Activated CD4-positive, alpha-beta memory T cell treated with anti-CD3 and anti-CD28 coated beads for 36 hours (primary cell): Measurements from ENCODE around the gene IL36B. TPM values are rescaled to one million over a fixed set of nuclear protein-coding genes. Genes with fewer than 3 reads are reported as not detected.

ENCODE experiments used
- CTCF ChIA-PET: fragments of 350-600 bp; sonication (Branson Sonifier 250); formaldehyde crosslinking; loops from one replicate; lab custom pipeline; 2021; ENCODE audit warnings: antibody characterized with exemption, inconsistent platforms; lab: Charles Lee
- POLR2A ChIA-PET: fragments of 350-600 bp; sonication (Branson Sonifier 250); formaldehyde crosslinking; loops from one replicate; lab custom pipeline; 2021; ENCODE audit warnings: antibody characterized with exemption; lab: Charles Lee
- DNase-seq: peaks from one replicate; pipeline ENCODE4 v3.0.0-alpha.2; 2020
- H3K27ac Mint-ChIP-seq: one replicate; pipeline ENCODE4 v1.8.0; 2021; ENCODE audit warnings: mixed read lengths
- H3K27me3 Mint-ChIP-seq: one replicate; pipeline ENCODE4 v1.8.0; 2021; ENCODE audit warnings: mixed read lengths
- H3K36me3 Mint-ChIP-seq: one replicate; pipeline ENCODE4 v1.8.0; 2021; ENCODE audit warnings: mixed read lengths
- H3K4me1 Mint-ChIP-seq: one replicate; pipeline ENCODE4 v1.8.0; 2021; ENCODE audit warnings: low read depth, mixed read lengths
- H3K4me3 Mint-ChIP-seq: one replicate; pipeline ENCODE4 v1.8.0; 2021; ENCODE audit warnings: mild to moderate bottlenecking, mixed read lengths
- H3K9me3 Mint-ChIP-seq: one replicate; pipeline ENCODE4 v1.8.0; 2021; ENCODE audit warnings: mixed read lengths
- intact Hi-C: fragments of 100-400 bp; cut with micrococcal nuclease; formaldehyde crosslinking; loops from one replicate; pipeline ENCODE4 v1.15.1; 2023
- total RNA-seq, 2 experiments: library from RNA; stranded (reverse); gene quantifications; one replicate each; pipeline ENCODE4 v1.2.3, GENCODE V29; 2021

IL36B gene
- total RNA-seq, 2 experiments from 2014 or later = not detected

GRCh38 chr2:113075600-113075999, 22.9 kb upstream of the IL36B start:
- Mint-ChIP-seq H3K4me3 (no peak overlapping the region), H3K27ac (no peak overlapping the region)
- POLR2A ChIA-PET = no interaction called here

DNA sequence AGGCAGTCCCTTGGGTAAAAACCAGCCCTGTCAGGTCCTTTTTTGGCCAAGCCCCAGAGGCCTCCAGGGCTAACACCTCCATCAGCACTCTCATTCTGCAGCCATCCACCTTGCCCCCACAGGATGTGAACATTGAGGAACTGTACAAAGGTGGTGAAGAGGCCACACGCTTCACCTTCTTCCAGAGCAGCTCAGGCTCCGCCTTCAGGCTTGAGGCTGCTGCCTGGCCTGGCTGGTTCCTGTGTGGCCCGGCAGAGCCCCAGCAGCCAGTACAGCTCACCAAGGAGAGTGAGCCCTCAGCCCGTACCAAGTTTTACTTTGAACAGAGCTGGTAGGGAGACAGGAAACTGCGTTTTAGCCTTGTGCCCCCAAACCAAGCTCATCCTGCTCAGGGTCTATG, 22.4 kb upstream of the IL36B start:
- Mint-ChIP-seq H3K4me1 (peaks cover 4% of the 10 kb centered on the region), H3K9me3 (no peaks in the 10 kb centered on the region), H3K36me3 (no peaks in the 10 kb centered on the region), H3K27ac (no peak overlapping the region), H3K27me3 (peaks cover 2% of the 10 kb centered on the region), H3K4me3 (no peak overlapping the region)
- POLR2A ChIA-PET = no interaction called here
- intact Hi-C loops = no loop called here
- CTCF ChIA-PET = interaction anchor here (3.5 to 14.3 kb wide), 2 partner anchors 63 to 129 kb away, joined by 18 to 239 read pairs; no protein-coding TSS in a partner anchor
- no peak for DNase-seq

More at GRCh38 chr2:113075600-113075999, 22.9 kb upstream of the IL36B start:
- peaks cover 2% of the 10 kb centered on the region for H3K27me3 Mint-ChIP-seq
- no peaks in the 10 kb centered on the region for H3K9me3 Mint-ChIP-seq
- CTCF ChIA-PET = interaction anchor here (1.8 to 14.3 kb wide), 3 partner anchors 62 to 332 kb away, joined by 4 to 239 read pairs (median 18); no protein-coding TSS in a partner anchor
- no peak for DNase-seq
- H3K4me1 Mint-ChIP-seq = peaks cover 4% of the 10 kb centered on the region
- no peaks in the 10 kb centered on the region for H3K36me3 Mint-ChIP-seq
- intact Hi-C loops = no loop called here

GRCh38 chr2:113073325-113073834, 20.7 kb upstream of the IL36B start:
- ChIA-PET POLR2A (no interaction called here), CTCF (interaction anchor here (14.3 kb wide), 1 partner anchor 64 kb away, joined by 239 read pairs; no protein-coding TSS in a partner anchor)
- DNase-seq = no peak
- Mint-ChIP-seq H3K4me3 (no peak overlapping the region), H3K4me1 (peaks cover 4% of the 10 kb centered on the region), H3K27ac (no peak overlapping the region), H3K27me3 (no peaks in the 10 kb centered on the region), H3K36me3 (no peaks in the 10 kb centered on the region), H3K9me3 (no peaks in the 10 kb centered on the region)
- intact Hi-C loops = no loop called here

DNA sequence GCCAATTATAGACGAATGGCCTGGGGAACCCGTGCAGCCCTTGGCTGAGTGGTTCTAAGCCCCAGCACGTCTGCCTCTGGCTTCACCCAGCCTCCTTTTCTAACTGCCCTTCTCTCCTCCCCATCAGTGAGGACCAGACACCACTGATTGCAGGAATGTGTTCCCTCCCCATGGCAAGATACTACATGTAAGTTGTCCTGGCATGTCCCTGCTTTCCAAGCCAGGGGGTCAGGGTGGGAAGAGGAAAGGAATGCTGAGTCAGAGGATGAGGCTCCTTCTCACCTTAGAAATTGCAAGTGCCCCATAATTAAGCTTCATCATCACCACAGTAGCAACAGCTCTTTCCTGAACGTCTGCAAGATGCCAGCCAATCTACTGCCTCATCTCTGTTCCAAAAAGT, 19.9 kb upstream of the IL36B start:
- H3K36me3 Mint-ChIP-seq = no peaks in the 10 kb centered on the region
- H3K27ac Mint-ChIP-seq = no peak overlapping the region
- intact Hi-C loops = no loop called here
- H3K27me3 Mint-ChIP-seq = no peaks in the 10 kb centered on the region
- ChIA-PET POLR2A (no interaction called here), CTCF (interaction anchor here (14.3 kb wide), 1 partner anchor 65 kb away, joined by 239 read pairs; no protein-coding TSS in a partner anchor)
- peaks cover 4% of the 10 kb centered on the region for H3K4me1 Mint-ChIP-seq
- H3K4me3 Mint-ChIP-seq = no peak overlapping the region
- DNase-seq = no peak
- no peaks in the 10 kb centered on the region for H3K9me3 Mint-ChIP-seq

GRCh38 chr2:113070606-113070975, 17.9 kb upstream of the IL36B start:
- H3K27ac Mint-ChIP-seq = no peak overlapping the region
- H3K9me3 Mint-ChIP-seq = no peaks in the 10 kb centered on the region
- DNase-seq = no peak
- H3K4me3 Mint-ChIP-seq = no peak overlapping the region
- CTCF ChIA-PET = interaction anchor here (1.8 to 1.9 kb wide), 2 partner anchors 10 to 67 kb away, joined by 4 to 7 read pairs; no protein-coding TSS in a partner anchor
- H3K27me3 Mint-ChIP-seq = no peaks in the 10 kb centered on the region
- H3K4me1 Mint-ChIP-seq = peaks cover 4% of the 10 kb centered on the region
- no peaks in the 10 kb centered on the region for H3K36me3 Mint-ChIP-seq
- POLR2A ChIA-PET = no interaction called here
- intact Hi-C loops = no loop called here

GRCh38 chr2:113069676-113070605, 17.3 kb upstream of the IL36B start:
- ChIA-PET CTCF (interaction anchor here (1.8 to 1.9 kb wide), 2 partner anchors 10 to 67 kb away, joined by 4 to 7 read pairs; no protein-coding TSS in a partner anchor), POLR2A (no interaction called here)
- DNase-seq = no peak
- Mint-ChIP-seq H3K4me3 (no peak overlapping the region), H3K27ac (no peak overlapping the region), H3K4me1 (peaks cover 2% of the 10 kb centered on the region), H3K36me3 (no peaks in the 10 kb centered on the region), H3K9me3 (no peaks in the 10 kb centered on the region), H3K27me3 (no peaks in the 10 kb centered on the region)
- intact Hi-C loops = no loop called here

DNA sequence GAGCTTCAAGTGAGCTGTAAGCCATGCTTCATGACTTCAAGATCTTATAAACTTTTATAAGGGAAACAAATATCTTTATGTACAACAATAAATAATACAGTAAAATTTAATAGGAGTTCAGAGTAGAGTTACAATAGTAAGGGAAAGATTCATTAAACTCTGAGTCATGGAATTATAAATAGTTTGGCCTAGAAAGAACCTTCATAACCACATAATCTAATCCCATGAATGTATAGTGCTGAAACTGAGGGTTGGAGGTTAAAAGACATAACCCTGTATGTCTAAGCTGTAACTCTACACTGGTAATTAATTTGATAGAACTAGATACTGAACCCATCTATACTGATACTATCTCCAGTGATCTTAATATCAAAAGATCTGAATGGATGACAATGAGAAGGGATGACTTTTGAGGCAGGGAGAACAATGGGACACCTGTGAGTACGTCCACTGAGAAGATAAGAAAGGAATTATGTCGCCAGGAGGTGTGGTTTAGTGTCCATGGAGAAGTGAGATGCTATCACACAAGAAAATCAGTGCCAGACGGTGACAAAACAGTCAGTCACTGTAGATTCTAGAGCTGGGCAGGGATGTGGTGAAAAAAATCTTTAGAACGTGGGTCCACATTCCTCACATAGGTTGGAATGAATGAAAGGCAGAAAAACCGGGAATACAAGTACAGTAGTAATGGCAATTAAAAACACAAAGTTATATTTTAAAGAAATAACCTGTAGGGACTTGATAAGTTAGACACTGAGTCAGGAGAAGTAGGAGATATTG, 16.2 kb upstream of the IL36B start:
- POLR2A ChIA-PET = no interaction called here
- Mint-ChIP-seq H3K36me3 (no peaks in the 10 kb centered on the region), H3K4me3 (no peak overlapping the region), H3K27ac (no peak overlapping the region), H3K9me3 (no peaks in the 10 kb centered on the region), H3K4me1 (no peaks in the 10 kb centered on the region), H3K27me3 (no peaks in the 10 kb centered on the region)
- no peak for DNase-seq
- intact Hi-C loops = no loop called here
- CTCF ChIA-PET = interaction anchor here (1.0 to 1.9 kb wide), 2 partner anchors 11 to 69 kb away, joined by 3 to 7 read pairs; no protein-coding TSS in a partner anchor

- POLR2A ChIA-PET = no interaction called here
- intact Hi-C loops = no loop called here
- H3K4me3 Mint-ChIP-seq = no peak overlapping the region
These were observed 15.6 kb upstream of the IL36B start for GRCh38 chr2:113068249-113068648.

DNA sequence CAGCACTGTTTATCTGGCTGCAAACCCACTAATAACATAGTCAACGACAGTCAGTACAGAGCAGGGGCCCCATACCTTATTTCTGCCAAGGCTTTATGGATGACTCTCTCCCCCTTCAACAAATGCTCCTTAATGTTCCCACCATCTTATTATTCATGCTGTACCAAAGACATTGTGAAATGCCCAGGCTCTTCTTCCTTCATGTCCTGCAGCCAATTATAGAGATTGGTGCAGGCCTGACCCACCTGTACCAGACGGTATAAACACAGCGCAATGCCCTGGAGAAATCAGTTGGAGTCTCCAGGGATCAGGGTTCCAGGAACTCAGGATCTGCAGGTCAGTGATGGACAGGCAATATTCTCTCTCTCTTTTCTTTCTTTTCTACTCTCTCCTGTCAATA, 15.0 kb upstream of the IL36B start, which contains the start of gene IL1F10:
TSS of gene IL1F10 (plus strand) at position 290 of the 400 bp plus-strand sequence. CDS start 4,769 bp downstream, outside the sequence.
- ChIA-PET CTCF (no interaction called here), POLR2A (no interaction called here)
- no peak within 1 kb of the TSS for H3K4me3 Mint-ChIP-seq
- H3K27me3 Mint-ChIP-seq = no peaks in the 10 kb centered on the region
- no peaks in the 10 kb centered on the region for H3K9me3 Mint-ChIP-seq
- no peaks in the 10 kb centered on the region for H3K36me3 Mint-ChIP-seq
- intact Hi-C loops = no loop called here
- DNase-seq = no peak
- H3K4me1 Mint-ChIP-seq = no peaks in the 10 kb centered on the region
- no peak within 1 kb of the TSS for H3K27ac Mint-ChIP-seq

More at GRCh38 chr2:113068249-113068648, 15.6 kb upstream of the IL36B start:
- H3K36me3 Mint-ChIP-seq = no peaks in the 10 kb centered on the region
- H3K27ac Mint-ChIP-seq = no peak overlapping the region
- no peak for DNase-seq
- no peaks in the 10 kb centered on the region for H3K27me3 Mint-ChIP-seq
- H3K9me3 Mint-ChIP-seq = no peaks in the 10 kb centered on the region
- no peaks in the 10 kb centered on the region for H3K4me1 Mint-ChIP-seq
- CTCF ChIA-PET = interaction anchor here (1.0 kb wide), 1 partner anchor 70 kb away, joined by 3 read pairs; no protein-coding TSS in a partner anchor

DNA sequence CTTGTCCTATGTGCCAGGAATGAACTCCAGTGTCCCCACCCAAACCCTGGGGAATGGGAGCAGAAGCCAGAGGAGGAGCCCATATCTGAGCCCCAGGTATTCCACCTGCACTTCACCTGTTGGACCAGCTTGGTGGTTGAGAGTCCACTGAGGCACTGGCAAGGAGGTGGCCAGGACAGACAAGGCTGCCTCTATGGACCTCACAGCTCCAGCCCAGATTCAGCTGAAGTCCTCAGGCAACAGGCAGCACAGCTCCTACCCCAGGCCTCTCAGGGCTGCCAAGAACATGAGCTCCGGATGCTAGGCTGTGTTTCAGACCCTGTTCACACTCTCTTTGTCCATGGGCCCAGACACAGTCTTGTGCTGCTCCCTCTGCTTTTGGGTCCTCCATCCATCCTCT, 12.2 kb upstream of the IL36B start:
- POLR2A ChIA-PET = no interaction called here

DNA sequence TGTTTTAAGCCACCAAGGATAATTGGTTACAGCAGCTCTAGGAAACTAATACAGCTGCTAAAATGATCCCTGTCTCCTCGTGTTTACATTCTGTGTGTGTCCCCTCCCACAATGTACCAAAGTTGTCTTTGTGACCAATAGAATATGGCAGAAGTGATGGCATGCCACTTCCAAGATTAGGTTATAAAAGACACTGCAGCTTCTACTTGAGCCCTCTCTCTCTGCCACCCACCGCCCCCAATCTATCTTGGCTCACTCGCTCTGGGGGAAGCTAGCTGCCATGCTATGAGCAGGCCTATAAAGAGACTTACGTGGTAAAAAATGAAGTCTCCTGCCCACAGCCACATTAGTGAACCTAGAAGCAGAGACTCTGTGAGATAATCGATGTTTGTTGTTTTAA, 11.6 kb upstream of the IL36B start:
- no peaks in the 10 kb centered on the region for H3K9me3 Mint-ChIP-seq
- ChIA-PET CTCF (no interaction called here), POLR2A (no interaction called here)
- H3K4me3 Mint-ChIP-seq = no peak overlapping the region
- no peaks in the 10 kb centered on the region for H3K4me1 Mint-ChIP-seq
- H3K36me3 Mint-ChIP-seq = no peaks in the 10 kb centered on the region
- intact Hi-C loops = no loop called here
- H3K27me3 Mint-ChIP-seq = no peaks in the 10 kb centered on the region
- H3K27ac Mint-ChIP-seq = no peak overlapping the region
- DNase-seq = no peak

More for the DNA sequence above, 12.2 kb upstream of the IL36B start:
- intact Hi-C loops = no loop called here
- no peaks in the 10 kb centered on the region for H3K36me3 Mint-ChIP-seq
- H3K27me3 Mint-ChIP-seq = no peaks in the 10 kb centered on the region
- H3K4me3 Mint-ChIP-seq = no peak overlapping the region
- CTCF ChIA-PET = no interaction called here
- H3K9me3 Mint-ChIP-seq = no peaks in the 10 kb centered on the region
- no peak overlapping the region for H3K27ac Mint-ChIP-seq
- H3K4me1 Mint-ChIP-seq = no peaks in the 10 kb centered on the region
- DNase-seq = no peak
